ENCODE data around the gene SLC9A9.

GRCh38 chr3:143584474-143584873 is 263.8 kb downstream of the SLC9A9 start:
- TF ChIP-seq PPARA (CRISPR knock-in tag; IDR thresholded peaks at IDR 0.05; ENCODE audit: borderline replicate concordance) (no peak), ARNTL (CRISPR knock-in tag; IDR thresholded peaks at IDR 0.05; ENCODE audit: borderline replicate concordance, low read depth) (no peak), ZFP30 (CRISPR knock-in tag; IDR thresholded peaks at IDR 0.05) (no peak), OSR1 (CRISPR knock-in tag; IDR thresholded peaks at IDR 0.05) (no peak), POU6F1 (CRISPR knock-in tag; IDR thresholded peaks at IDR 0.05; ENCODE audit: borderline replicate concordance, low read depth) (no peak), RARB (CRISPR knock-in tag; IDR thresholded peaks at IDR 0.05) (no peak)
